Keratinocyte (primary cell): Measurements from ENCODE around the gene MEGF11. TPM values are rescaled to one million over a fixed set of nuclear protein-coding genes. Genes with fewer than 3 reads are reported as not detected.

ENCODE experiments used
- DNase-seq: peaks from one replicate; pipeline ENCODE4 v3.0.0-alpha.2; 2011; ENCODE audit warnings: low read depth, missing footprints, low spot score
- FAIRE-seq: peaks from 2 replicates; lab custom pipeline; 2011; peaks lifted over from hg19 to GRCh38; lab: Jason Lieb, UNC
- H2AFZ ChIP-seq: 2 replicates; pipeline ENCODE4 v1.6.0; 2012; ENCODE audit warnings: low read length, control low read depth, inconsistent platforms; ENCODE audit not compliant: control insufficient read depth
- H3K27ac ChIP-seq: 2 replicates; pipeline ENCODE4 v1.5.1; 2011; ENCODE audit warnings: low read length; ENCODE audit not compliant: control insufficient read depth, insufficient read depth
- H3K27me3 ChIP-seq: 3 replicates; pipeline ENCODE4 v1.6.0; 2011; ENCODE audit warnings: low read length; ENCODE audit not compliant: control insufficient read depth, insufficient read depth; ENCODE audit errors: extremely low read depth
- H3K36me3 ChIP-seq, 2 experiments: 2 replicates in 1 of 2; 3 replicates in 1 of 2; pipeline ENCODE4 v1.5.1; 2011; ENCODE audit warnings: low read length in 2 of 2, mild to moderate bottlenecking in 1 of 2; ENCODE audit not compliant: control insufficient read depth in 2 of 2, insufficient read depth in 2 of 2; ENCODE audit errors: extremely low read depth in 1 of 2
- H3K4me1 ChIP-seq: 3 replicates; pipeline ENCODE4 v1.5.1; 2011; ENCODE audit warnings: low read length; ENCODE audit not compliant: control insufficient read depth, insufficient read depth; ENCODE audit errors: extremely low read depth
- H3K4me2 ChIP-seq: 3 replicates; pipeline ENCODE4 v1.6.0; 2011; ENCODE audit warnings: low read depth, low read length; ENCODE audit not compliant: control insufficient read depth, insufficient read depth; ENCODE audit errors: extremely low read depth
- H3K4me3 ChIP-seq, 3 experiments: fragments of 200-600 bp in 1 of 3; sonication (generic) in 1 of 3; 2 replicates in 2 of 3; 3 replicates in 1 of 3; pipeline ENCODE4 v1.5.1; 2011 to 2016; ENCODE audit warnings: low read length in 3 of 3, mild to moderate bottlenecking in 3 of 3, control low read depth in 2 of 3, inconsistent platforms in 1 of 3, low read depth in 1 of 3, mixed read lengths in 1 of 3, mixed run types in 1 of 3, moderate library complexity in 1 of 3; ENCODE audit not compliant: control insufficient read depth in 2 of 3, insufficient read depth in 2 of 3; ENCODE audit errors: extremely low read depth in 1 of 3
- H3K79me2 ChIP-seq: 2 replicates; pipeline ENCODE4 v1.6.0; 2012; ENCODE audit warnings: low read length; ENCODE audit not compliant: control insufficient read depth, insufficient read depth
- H3K9ac ChIP-seq: 3 replicates; pipeline ENCODE4 v1.6.0; 2011; ENCODE audit warnings: low read length; ENCODE audit not compliant: control insufficient read depth, insufficient read depth; ENCODE audit errors: extremely low read depth
- H3K9me1 ChIP-seq: 3 replicates; pipeline ENCODE4 v1.6.0; 2011; ENCODE audit warnings: low read length; ENCODE audit not compliant: control insufficient read depth, insufficient read depth; ENCODE audit errors: extremely low read depth
- H3K9me3 ChIP-seq: 2 replicates; pipeline ENCODE4 v1.5.1; 2012; ENCODE audit warnings: low read depth, low read length; ENCODE audit not compliant: control insufficient read depth
- H4K20me1 ChIP-seq: 3 replicates; pipeline ENCODE4 v1.6.0; 2011; ENCODE audit warnings: low read length; ENCODE audit not compliant: control insufficient read depth, insufficient read depth; ENCODE audit errors: extremely low read depth
- CTCF ChIP-seq, 3 experiments: IDR thresholded peaks in 1 of 3; conservative IDR thresholded peaks in 1 of 3; optimal IDR thresholded peaks in 1 of 3; 2 replicates in 2 of 3; 3 replicates in 1 of 3; pipeline versions ENCODE3 to v1.5.1; 2011; ENCODE audit warnings: low read length in 3 of 3, mild to moderate bottlenecking in 3 of 3, moderate library complexity in 2 of 3, control low read depth in 1 of 3, inconsistent platforms in 1 of 3; ENCODE audit not compliant: insufficient read depth in 2 of 3; ENCODE audit errors: extremely low read depth in 1 of 3
- EZH2 ChIP-seq: IDR thresholded peaks from one replicate; pipeline ENCODE4 v1.6.1; 2012; ENCODE audit warnings: inconsistent platforms, mild to moderate bottlenecking, low read length, moderate library complexity
- dilution Hi-C: fragments of 300-500 bp; cut with MboI; formaldehyde crosslinking; loops from one replicate; pipeline ENCODE4 v1.7.0; 2020; ENCODE audit warnings: low sequenced_read_pairs; ENCODE audit not compliant: extremely low pct_ligation_motif_present
- polyA plus RNA-seq, 5 experiments: library from polyadenylated mRNA; depleted of rRNA in 3 of 5; stranded (reverse) in 3 of 5; stranded (forward) in 1 of 5; unstranded in 1 of 5; fragments of >200 nt; gene quantifications; 1 replicate in 1 of 5; 2 replicates in 3 of 5; 3 replicates in 1 of 5; pipeline versions ENCODE4 v1.2.1 to v1.2.3, GENCODE V29; 2011 to 2012; ENCODE audit warnings: missing spikeins in 2 of 5, low read depth in 1 of 5, low replicate concordance in 1 of 5

The MEGF11 gene
- polyA plus RNA-seq, 1 donor (not counting 4 experiments of a cell fraction or from before 2014, with no cell fraction given) = not detected

GRCh38 chr15:65940618-65940909, 313.0 kb downstream of the MEGF11 start:
- H3K27ac ChIP-seq = no peak overlapping the region
- H3K9ac ChIP-seq = no peak overlapping the region
- no peak overlapping the region for H3K4me3 ChIP-seq
- TF ChIP-seq EZH2 = no peak
- no peak for TF ChIP-seq CTCF (optimal IDR thresholded peaks at IDR 0.05 in 1 of 3, IDR thresholded peaks at IDR 0.05 in 1 of 3, conservative IDR thresholded peaks at IDR 0.05 in 1 of 3; ENCODE audit: extremely low read depth in 1 of 3, insufficient read depth in 2 of 3, low read length in 3 of 3)
- no peaks in the 10 kb centered on the region for H3K9me1 ChIP-seq
- no peaks in the 10 kb centered on the region for H3K79me2 ChIP-seq
- H3K4me1 ChIP-seq = peaks cover 6% of the 10 kb centered on the region
- H2AFZ ChIP-seq = no peak overlapping the region
- no peak overlapping the region for H3K4me2 ChIP-seq
- H3K9me3 ChIP-seq = no peaks in the 10 kb centered on the region
- H3K27me3 ChIP-seq = no peaks in the 10 kb centered on the region
- no peaks in the 10 kb centered on the region for H4K20me1 ChIP-seq
- DNase-seq (no peak), FAIRE-seq (no peak)
- dilution Hi-C loops = no loop called here
- H3K36me3 ChIP-seq = no peaks in the 10 kb centered on the region

- Histone ChIP-seq H3K79me2 (no peaks in the 10 kb centered on the region), H3K4me2 (no peak overlapping the region), H3K27me3 (no peaks in the 10 kb centered on the region), H3K9me3 (no peaks in the 10 kb centered on the region), H3K27ac (no peak overlapping the region), H4K20me1 (no peaks in the 10 kb centered on the region), H3K9ac (no peak overlapping the region), H2AFZ (no peak overlapping the region), H3K9me1 (no peaks in the 10 kb centered on the region), H3K4me3 (no peak overlapping the region), H3K4me1 (peaks cover 6% of the 10 kb centered on the region), H3K36me3 (no peaks in the 10 kb centered on the region)
- dilution Hi-C loops = no loop called here
- no peak for FAIRE-seq
- TF ChIP-seq EZH2 (no peak), CTCF (optimal IDR thresholded peaks at IDR 0.05 in 1 of 3, IDR thresholded peaks at IDR 0.05 in 1 of 3, conservative IDR thresholded peaks at IDR 0.05 in 1 of 3; ENCODE audit: extremely low read depth in 1 of 3, insufficient read depth in 2 of 3, low read length in 3 of 3) (no peak)
- DNase-seq = peak; percentile 13
Observed at GRCh38 chr15:65939901-65940617, 313.5 kb downstream of the MEGF11 start.
